ENCODE measurements around the gene TLCD1.
"Not testable (repeated sequence)": the region's sequence is repeated elsewhere in the genome, so short reads cannot be mapped to it uniquely, and the experiment has no call there.

The TLCD1 gene

DNA sequence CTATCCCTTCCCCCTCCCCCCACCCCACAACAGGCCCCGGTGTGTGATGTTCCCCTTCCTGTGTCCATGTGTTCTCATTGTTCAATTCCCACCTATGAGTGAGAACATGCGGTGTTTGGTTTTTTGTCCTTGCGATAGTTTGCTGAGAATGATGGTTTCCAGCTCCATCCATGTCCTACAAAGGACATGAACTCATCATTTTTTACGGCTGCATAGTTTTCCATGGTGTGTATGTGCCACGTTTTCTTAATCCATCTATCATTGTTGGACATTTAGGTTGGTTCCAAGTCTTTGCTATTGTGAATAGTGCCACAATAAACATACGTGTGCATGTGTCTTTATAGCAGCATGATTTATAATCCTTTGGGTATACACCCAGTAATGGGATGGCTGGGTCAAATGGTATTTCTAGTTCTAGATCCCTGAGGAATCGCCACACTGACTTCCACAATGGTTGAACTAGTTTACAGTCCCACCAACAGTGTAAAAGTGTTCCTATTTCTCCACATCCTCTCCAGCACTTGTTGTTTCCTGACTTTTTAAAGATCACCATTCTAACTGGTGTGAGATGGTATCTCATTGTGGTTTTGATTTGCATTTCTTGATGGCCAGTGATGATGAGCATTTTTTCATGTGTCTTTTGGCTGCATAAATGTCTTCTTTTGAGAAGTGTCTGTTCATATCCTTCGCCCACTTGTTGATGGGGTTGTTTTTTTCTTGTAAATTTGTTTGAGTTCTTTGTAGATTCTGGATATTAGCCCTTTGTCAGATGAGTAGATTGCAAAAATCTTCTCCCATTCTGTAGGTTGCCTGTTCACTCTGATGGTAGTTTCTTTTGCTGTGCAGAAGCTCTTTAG is 10.1 kb upstream of the TLCD1 start:
- not testable (repeated sequence) for H3K27me3 ChIP-seq (ENCODE audit: control insufficient read depth, insufficient read depth, low read length); H3K27ac ChIP-seq (ENCODE audit: low read length); H3K36me3 ChIP-seq (ENCODE audit: control insufficient read depth, low read depth, low read length); H3K4me1 ChIP-seq (ENCODE audit: control insufficient read depth, low read depth, low read length); H3K9ac ChIP-seq (ENCODE audit: low read length); H3K4me3 ChIP-seq (ENCODE audit: low read length); H3K9me3 ChIP-seq (ENCODE audit: control insufficient read depth, low read depth, low read length)

DNA sequence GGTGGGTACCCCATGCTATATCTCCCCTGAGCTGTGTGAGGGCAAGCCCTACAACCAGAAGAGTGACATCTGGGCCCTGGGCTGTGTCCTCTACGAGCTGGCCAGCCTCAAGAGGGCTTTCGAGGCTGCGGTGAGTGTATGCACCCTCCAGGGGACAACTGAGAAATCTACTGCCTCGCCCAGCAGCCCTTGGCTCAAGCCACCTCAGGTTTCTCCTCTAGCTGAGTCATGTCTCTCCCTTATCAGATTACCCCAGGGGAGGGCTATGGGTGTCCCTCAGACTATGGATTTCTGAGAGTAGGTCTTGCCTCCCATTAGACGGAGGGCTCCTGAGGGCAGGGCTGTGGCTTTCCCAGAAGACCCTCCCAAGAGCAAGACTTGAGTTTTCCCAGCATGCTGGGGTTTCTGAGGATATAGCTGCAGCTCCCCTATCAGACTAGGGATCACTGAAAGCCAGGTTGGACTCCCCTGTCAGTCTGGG is 9.2 kb upstream of the TLCD1 start:
- Histone ChIP-seq H3K27me3 (ENCODE audit: control insufficient read depth, insufficient read depth, low read length) (no peaks in the 10 kb centered on the region), H3K27ac (ENCODE audit: low read length) (no peak overlapping the region), H3K9me3 (ENCODE audit: control insufficient read depth, low read depth, low read length) (no peaks in the 10 kb centered on the region), H3K36me3 (ENCODE audit: control insufficient read depth, low read depth, low read length) (peaks cover 4% of the 10 kb centered on the region), H3K4me1 (ENCODE audit: control insufficient read depth, low read depth, low read length) (no peaks in the 10 kb centered on the region), H3K9ac (ENCODE audit: low read length) (no peak overlapping the region), H3K4me3 (ENCODE audit: low read length) (no peak overlapping the region)

DNA sequence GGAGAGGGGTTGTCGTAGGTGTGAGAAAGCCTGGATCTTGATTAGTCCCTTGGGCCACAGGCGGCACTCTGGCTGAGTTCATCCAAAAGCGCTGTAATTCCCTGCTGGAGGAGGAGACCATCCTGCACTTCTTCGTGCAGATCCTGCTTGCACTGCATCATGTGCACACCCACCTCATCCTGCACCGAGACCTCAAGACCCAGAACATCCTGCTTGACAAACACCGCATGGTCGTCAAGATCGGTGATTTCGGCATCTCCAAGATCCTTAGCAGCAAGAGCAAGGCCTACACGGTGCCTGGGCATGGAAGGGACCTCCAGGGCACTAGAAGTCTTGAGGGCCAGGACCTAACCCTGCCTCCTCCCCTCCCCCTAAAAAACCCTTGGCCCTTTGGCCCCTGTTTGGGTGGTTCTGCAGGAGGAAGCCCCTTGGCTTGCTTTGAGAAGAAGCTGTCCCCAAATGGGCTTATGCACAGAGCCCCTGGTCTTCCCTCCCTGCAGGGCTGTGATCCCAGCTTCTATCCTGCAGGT is 8.7 kb upstream of the TLCD1 start:
- Histone ChIP-seq H3K27ac (ENCODE audit: low read length) (no peak overlapping the region), H3K4me3 (ENCODE audit: low read length) (no peak overlapping the region), H3K9ac (ENCODE audit: low read length) (no peak overlapping the region)

DNA sequence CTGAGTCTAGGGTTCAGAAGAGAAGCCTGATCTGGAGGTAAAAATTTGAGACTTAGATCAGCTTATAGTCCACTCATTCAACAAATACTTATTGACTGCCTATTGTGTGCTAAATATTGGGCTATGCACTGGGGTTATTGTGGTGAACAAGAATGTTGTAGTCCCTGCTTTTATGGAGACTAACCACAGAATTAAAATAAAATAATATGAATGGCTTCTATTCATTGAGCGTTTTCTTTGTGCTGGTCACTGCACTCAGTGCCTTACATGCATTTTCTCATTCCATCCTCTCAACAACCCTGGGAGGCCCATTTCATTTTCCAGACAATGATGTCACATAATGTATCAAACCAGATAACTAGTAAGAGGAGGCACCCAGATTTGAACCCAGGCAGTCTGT is 7.3 kb upstream of the TLCD1 start:
- no peak overlapping the region for H3K4me3 ChIP-seq (ENCODE audit: low read length)
- H3K9me3 ChIP-seq (ENCODE audit: control insufficient read depth, low read depth, low read length), result no peaks in the 10 kb centered on the region
- no peaks in the 10 kb centered on the region for H3K27me3 ChIP-seq (ENCODE audit: control insufficient read depth, insufficient read depth, low read length)
- H3K36me3 ChIP-seq (ENCODE audit: control insufficient read depth, low read depth, low read length), result no peaks in the 10 kb centered on the region
- H3K27ac ChIP-seq (ENCODE audit: low read length), result no peak overlapping the region
- no peak overlapping the region for H3K9ac ChIP-seq (ENCODE audit: low read length)
- no peaks in the 10 kb centered on the region for H3K4me1 ChIP-seq (ENCODE audit: control insufficient read depth, low read depth, low read length)

More for the DNA sequence above, 8.7 kb upstream of the TLCD1 start:
- H3K9me3 ChIP-seq (ENCODE audit: control insufficient read depth, low read depth, low read length), result no peaks in the 10 kb centered on the region
- peaks cover 4% of the 10 kb centered on the region for H3K36me3 ChIP-seq (ENCODE audit: control insufficient read depth, low read depth, low read length)
- H3K4me1 ChIP-seq (ENCODE audit: control insufficient read depth, low read depth, low read length), result no peaks in the 10 kb centered on the region
- H3K27me3 ChIP-seq (ENCODE audit: control insufficient read depth, insufficient read depth, low read length), result no peaks in the 10 kb centered on the region

DNA sequence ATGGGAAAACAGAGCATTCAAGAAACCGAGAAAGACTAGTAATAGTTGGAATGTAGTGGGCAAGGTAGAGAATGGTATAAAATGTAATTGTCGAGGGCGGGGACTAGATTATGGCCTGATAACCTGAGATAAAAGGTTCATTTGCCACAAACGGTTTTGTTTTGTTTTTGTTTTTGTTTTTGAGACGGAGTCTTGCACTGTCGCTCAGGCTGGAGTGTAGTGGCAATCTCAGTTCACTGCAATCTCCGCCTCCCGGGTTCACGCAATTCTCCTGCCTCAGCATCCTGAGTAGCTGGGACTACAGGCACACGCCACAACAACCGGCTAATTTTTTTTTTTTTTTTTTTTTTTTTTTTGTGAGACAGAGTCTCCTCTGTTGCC is 3.9 kb upstream of the TLCD1 start:
- peaks cover 3% of the 10 kb centered on the region for H3K4me1 ChIP-seq (ENCODE audit: control insufficient read depth, low read depth, low read length)
- no peak overlapping the region for H3K4me3 ChIP-seq (ENCODE audit: low read length)
- no peak overlapping the region for H3K9ac ChIP-seq (ENCODE audit: low read length)
- peaks cover 3% of the 10 kb centered on the region for H3K36me3 ChIP-seq (ENCODE audit: control insufficient read depth, low read depth, low read length)
- no peak overlapping the region for H3K27ac ChIP-seq (ENCODE audit: low read length)
- H3K9me3 ChIP-seq (ENCODE audit: control insufficient read depth, low read depth, low read length), result no peaks in the 10 kb centered on the region
- H3K27me3 ChIP-seq (ENCODE audit: control insufficient read depth, insufficient read depth, low read length), result no peaks in the 10 kb centered on the region

DNA sequence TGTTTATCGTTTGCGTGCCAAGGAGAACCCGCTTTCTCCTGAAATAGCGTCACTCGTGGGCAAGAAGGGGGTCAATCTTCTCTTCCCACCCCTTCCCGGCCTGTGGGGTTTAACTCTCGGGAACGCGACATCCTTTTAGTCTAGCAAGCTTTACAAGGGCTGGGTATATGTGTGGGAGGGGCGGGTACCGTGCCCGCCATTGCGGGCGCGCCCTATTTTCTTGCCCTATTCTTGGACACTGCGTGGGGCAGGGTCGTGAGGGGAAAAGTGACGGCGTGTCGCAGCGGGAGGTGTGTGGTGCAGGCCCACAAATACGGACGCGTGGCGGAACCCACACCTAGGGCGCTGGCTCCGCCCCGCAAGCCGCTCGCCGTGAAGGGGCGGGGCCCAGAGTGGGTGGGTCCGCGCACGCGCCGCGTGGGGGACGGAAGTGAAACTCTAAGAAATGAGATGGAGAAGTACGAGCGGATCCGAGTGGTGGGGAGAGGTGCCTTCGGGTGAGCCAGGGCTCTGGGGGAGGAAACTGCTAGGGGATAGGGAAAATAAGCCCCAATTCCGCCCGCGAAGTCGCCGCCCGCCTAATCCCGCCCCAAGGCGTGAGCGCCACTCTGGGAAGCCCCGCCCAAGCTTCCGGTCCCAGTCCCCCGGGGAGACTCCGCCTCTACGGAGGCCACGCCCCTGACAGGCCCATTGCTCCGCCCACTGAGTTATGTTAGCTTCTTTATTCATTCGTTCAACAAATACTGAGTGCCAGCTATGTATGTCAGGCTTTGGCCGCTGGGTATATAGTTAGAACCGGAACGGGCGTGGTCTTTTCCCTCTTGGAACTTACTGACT is 2.5 kb upstream of the TLCD1 start, which contains the start of gene NEK8:
NEK8 (plus strand) TSS at position 425 of the 837 bp plus-strand sequence; CDS start at position 451, 26 bp downstream.
- Histone ChIP-seq H3K36me3 (ENCODE audit: control insufficient read depth, low read depth, low read length) (peaks cover 15% of the 10 kb centered on the region), H3K9me3 (ENCODE audit: control insufficient read depth, low read depth, low read length) (no peaks in the 10 kb centered on the region), H3K4me3 (ENCODE audit: low read length) (peak within 1 kb of the TSS; percentile 96), H3K4me1 (ENCODE audit: control insufficient read depth, low read depth, low read length) (peaks cover 6% of the 10 kb centered on the region), H3K27me3 (ENCODE audit: control insufficient read depth, insufficient read depth, low read length) (no peaks in the 10 kb centered on the region), H3K27ac (ENCODE audit: low read length) (peak within 1 kb of the TSS; percentile 83), H3K9ac (ENCODE audit: low read length) (peak within 1 kb of the TSS; percentile 84)

DNA sequence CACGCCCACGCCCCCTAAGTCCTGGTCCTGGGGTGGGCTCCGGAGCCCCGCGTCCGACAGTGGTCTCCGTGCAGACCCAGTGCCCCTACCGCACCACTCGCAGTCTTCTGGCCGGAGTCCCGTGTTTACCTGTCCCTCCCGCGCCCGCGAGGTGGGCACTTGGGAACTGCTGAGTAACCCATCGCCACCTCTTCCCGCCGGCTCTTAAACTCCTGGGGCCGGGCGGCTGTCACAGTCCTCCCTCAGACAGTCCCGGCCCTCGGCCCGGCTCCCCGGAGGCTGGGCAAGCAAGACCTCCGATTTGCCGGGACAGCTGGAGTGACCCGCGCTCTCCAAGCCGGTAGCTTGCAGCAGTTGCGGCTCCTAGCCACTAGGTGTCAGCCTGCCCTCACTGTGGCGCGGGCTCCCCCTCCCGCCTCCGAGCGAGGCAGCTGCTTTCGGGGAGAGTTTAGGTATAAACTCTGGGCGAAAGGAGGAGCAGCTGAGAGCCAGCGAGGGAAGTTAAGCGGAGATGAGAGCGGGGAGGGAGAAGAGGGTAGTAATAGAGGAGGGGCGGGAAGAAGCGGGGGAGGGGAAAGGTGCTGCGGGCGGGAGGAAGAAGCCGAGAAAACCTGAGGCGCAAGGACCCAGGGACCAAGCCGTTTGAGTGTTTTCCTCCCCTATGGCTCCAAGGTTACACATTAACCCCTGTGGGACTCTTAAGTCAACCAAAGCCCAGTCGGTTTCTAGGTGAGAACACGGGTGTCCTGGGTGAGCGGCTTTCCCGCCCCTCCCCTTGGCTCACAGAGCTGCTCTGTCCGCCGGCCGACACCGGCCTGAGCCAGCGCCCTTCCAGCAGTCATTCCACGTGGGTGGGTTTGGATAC is 826 bp upstream of the TLCD1 start:
- no peaks in the 10 kb centered on the region for H3K9me3 ChIP-seq (ENCODE audit: control insufficient read depth, low read depth, low read length)
- peak overlapping the region; percentile 66 for H3K27ac ChIP-seq (ENCODE audit: low read length)
- no peaks in the 10 kb centered on the region for H3K27me3 ChIP-seq (ENCODE audit: control insufficient read depth, insufficient read depth, low read length)
- H3K4me3 ChIP-seq (ENCODE audit: low read length), result peak overlapping the region; percentile 96
- H3K4me1 ChIP-seq (ENCODE audit: control insufficient read depth, low read depth, low read length), result peaks cover 15% of the 10 kb centered on the region
- H3K36me3 ChIP-seq (ENCODE audit: control insufficient read depth, low read depth, low read length), result peaks cover 30% of the 10 kb centered on the region
- H3K9ac ChIP-seq (ENCODE audit: low read length), result peak overlapping the region; percentile 84

DNA sequence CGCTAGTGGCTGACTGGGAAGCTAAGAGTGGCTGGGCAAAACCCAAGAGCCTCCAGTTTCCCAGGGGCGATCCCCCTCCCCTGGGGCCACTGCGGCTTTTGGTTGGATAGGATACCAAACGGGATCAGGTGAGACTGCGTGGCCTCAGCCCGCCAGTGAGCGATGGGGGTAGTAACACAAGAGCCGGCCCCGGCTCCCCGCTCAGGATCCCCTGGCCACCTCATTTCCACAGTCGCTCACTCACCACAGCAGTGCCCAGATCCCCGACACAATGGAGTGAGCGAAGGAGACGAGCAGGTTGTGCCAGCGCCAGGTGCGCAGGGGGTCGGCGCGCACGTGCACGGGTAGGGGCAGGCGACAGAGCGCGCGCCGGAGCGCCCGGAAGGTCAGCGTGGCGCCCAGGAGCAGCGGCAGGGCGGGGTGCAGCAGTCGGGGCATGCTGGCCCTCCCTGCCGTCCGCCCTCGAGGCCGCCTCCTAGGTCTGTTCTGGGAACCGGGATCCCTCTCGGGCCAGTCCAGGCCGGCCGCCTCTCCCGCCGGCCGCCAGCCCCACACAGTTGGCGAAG is 290 bp downstream of the TLCD1 start:
- Histone ChIP-seq H3K27ac (ENCODE audit: low read length) (peak overlapping the region; percentile 54), H3K9me3 (ENCODE audit: control insufficient read depth, low read depth, low read length) (no peaks in the 10 kb centered on the region), H3K4me3 (ENCODE audit: low read length) (peak overlapping the region; percentile 64), H3K36me3 (ENCODE audit: control insufficient read depth, low read depth, low read length) (peaks cover 41% of the 10 kb centered on the region), H3K9ac (ENCODE audit: low read length) (peak overlapping the region; percentile 92), H3K27me3 (ENCODE audit: control insufficient read depth, insufficient read depth, low read length) (no peaks in the 10 kb centered on the region), H3K4me1 (ENCODE audit: control insufficient read depth, low read depth, low read length) (peaks cover 23% of the 10 kb centered on the region)

DNA sequence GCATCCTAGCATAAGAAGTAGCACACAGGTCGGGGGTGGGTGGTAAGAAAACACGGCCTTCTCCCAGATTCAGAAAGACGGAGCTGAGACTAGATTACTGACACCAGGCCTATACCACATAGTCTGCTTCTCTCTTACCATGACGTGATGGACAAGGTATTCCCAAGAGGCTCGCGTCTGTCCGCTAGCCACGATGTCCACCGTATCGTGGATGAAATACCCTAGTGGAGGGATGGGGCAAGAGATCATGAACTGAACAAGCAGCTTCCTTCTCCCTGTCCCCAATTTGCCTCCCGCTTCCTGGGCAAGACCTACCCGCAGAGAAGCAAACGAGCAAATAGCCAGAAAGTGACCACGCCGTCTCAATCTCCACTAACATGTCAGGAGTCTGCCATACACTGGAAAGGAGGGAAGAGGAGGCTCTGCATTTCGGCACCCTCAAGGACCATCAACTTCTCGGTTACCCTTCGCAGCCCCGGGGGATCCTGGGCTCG is 820 bp downstream of the TLCD1 start:
- H3K4me3 ChIP-seq (ENCODE audit: low read length), result peak overlapping the region; percentile 64
- peak overlapping the region; percentile 54 for H3K27ac ChIP-seq (ENCODE audit: low read length)
- H3K4me1 ChIP-seq (ENCODE audit: control insufficient read depth, low read depth, low read length), result peaks cover 23% of the 10 kb centered on the region
- no peaks in the 10 kb centered on the region for H3K27me3 ChIP-seq (ENCODE audit: control insufficient read depth, insufficient read depth, low read length)
- H3K9ac ChIP-seq (ENCODE audit: low read length), result peak overlapping the region; percentile 92
- H3K36me3 ChIP-seq (ENCODE audit: control insufficient read depth, low read depth, low read length), result peaks cover 44% of the 10 kb centered on the region
- no peaks in the 10 kb centered on the region for H3K9me3 ChIP-seq (ENCODE audit: control insufficient read depth, low read depth, low read length)

DNA sequence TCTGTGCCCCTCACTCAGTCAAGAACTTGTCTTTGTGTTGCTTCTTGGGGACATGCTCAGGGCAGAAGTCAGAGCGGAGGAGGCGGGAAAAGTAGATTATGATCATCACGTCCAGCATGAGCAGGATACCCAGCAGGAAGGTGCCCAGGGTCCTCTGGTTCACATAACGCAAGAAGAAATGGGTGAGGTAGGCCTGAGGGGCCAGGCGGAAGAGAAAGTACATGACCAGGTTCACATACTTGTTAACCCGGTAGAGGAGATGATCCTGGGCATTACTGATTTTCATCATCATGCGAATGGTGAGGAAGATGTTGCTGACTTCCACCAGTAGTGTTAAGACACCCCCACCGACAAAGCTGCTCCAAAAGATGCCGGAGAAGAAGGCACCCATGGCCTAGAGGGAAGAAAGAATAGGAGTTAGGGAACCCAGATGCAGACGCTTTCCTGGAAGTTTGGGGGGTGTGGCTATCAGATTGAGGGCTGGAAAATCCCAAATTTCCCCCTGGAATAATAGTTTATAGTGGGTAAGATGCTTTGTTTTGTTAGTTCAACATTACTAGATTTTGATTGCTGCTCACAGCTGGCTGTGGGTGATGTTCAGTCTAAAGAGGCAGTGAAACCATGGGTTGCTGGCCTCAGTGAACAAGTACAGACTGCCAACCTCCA is 1.4 kb downstream of the TLCD1 start:
- H3K9ac ChIP-seq (ENCODE audit: low read length), result peak overlapping the region; percentile 92
- no peaks in the 10 kb centered on the region for H3K27me3 ChIP-seq (ENCODE audit: control insufficient read depth, insufficient read depth, low read length)
- H3K4me1 ChIP-seq (ENCODE audit: control insufficient read depth, low read depth, low read length), result peaks cover 23% of the 10 kb centered on the region
- peak overlapping the region; percentile 64 for H3K4me3 ChIP-seq (ENCODE audit: low read length)
- H3K9me3 ChIP-seq (ENCODE audit: control insufficient read depth, low read depth, low read length), result no peaks in the 10 kb centered on the region
- H3K27ac ChIP-seq (ENCODE audit: low read length), result no peak overlapping the region
- H3K36me3 ChIP-seq (ENCODE audit: control insufficient read depth, low read depth, low read length), result peaks cover 44% of the 10 kb centered on the region
